ENCODE measurements around the gene COQ10A. TPM values are rescaled to one million over a fixed set of nuclear protein-coding genes. Genes with fewer than 3 reads are reported as not detected.

Gene COQ10A
- total RNA-seq, 1 experiment from 2014 or later: 26.1 TPM

GRCh38 chr12:56280849-56281248 lies 14.1 kb downstream of the COQ10A start:
- H3T11ph ChIP-seq (ENCODE audit: low read length): no peak overlapping the region
- no peak overlapping the region for H3K9ac ChIP-seq (ENCODE audit: extremely low read depth, insufficient read length, low read length)
- no peak overlapping the region for H2BK5ac ChIP-seq (ENCODE audit: insufficient read length, low read length)
- H3K27ac ChIP-seq (ENCODE audit: insufficient read length, low read depth, low read length): no peak overlapping the region
- H3K9me3 Mint-ChIP-seq: no peaks in the 10 kb centered on the region
- no peak overlapping the region for H3K4ac ChIP-seq (ENCODE audit: low read depth, low read length)
- no peaks in the 10 kb centered on the region for H3K79me2 ChIP-seq (ENCODE audit: insufficient read depth, low read length)
- no peak overlapping the region for H4K8ac ChIP-seq (replicated peaks; ENCODE audit: insufficient read length, low read depth, low read length)
- no peak overlapping the region; a peak in 1 of 7 replicates for H3K27ac Mint-ChIP-seq
- H3K36me3 Mint-ChIP-seq (ENCODE audit: insufficient read depth in 1 of 3, low read depth in 3 of 3): peaks cover 31 to 79% (median 52%) of the 10 kb centered on the region in 3 experiments
- no peak for TF ChIP-seq CTCF (conservative IDR thresholded peaks at IDR 0.05)
- no peaks in the 10 kb centered on the region for H3K23me2 ChIP-seq (ENCODE audit: insufficient read length, low read depth, low read length, poor library complexity, severe bottlenecking)
- H3K4me1 ChIP-seq (ENCODE audit: insufficient read depth, low read length): no peaks in the 10 kb centered on the region
- no peaks in the 10 kb centered on the region for H4K20me1 ChIP-seq (ENCODE audit: control insufficient read depth, insufficient read depth, insufficient read length)
- H4K5ac ChIP-seq (ENCODE audit: insufficient read length, low read depth, low read length): no peak overlapping the region
- H2BK120ac ChIP-seq (ENCODE audit: low read depth, low read length, poor library complexity, severe bottlenecking): no peak overlapping the region
- DNase-seq: no peak
- H3K56ac ChIP-seq (ENCODE audit: insufficient read length, low read depth, low read length): no peak overlapping the region
- H3K27me3 Mint-ChIP-seq (ENCODE audit: low read depth): no peaks in the 10 kb centered on the region
- H4K91ac ChIP-seq (ENCODE audit: insufficient read length, low read depth, low read length): no peak overlapping the region
- no peak overlapping the region for H2BK15ac ChIP-seq (ENCODE audit: low read depth, low read length)
- H3K4me1 Mint-ChIP-seq: no peaks in the 10 kb centered on the region
- H3K27me3 ChIP-seq (ENCODE audit: insufficient read depth, low read length): no peaks in the 10 kb centered on the region
- H3K4me3 Mint-ChIP-seq: no peak overlapping the region
- no peak overlapping the region for H3K23ac ChIP-seq (ENCODE audit: insufficient read length, low read depth, low read length)
- no peak overlapping the region for H2BK12ac ChIP-seq (ENCODE audit: insufficient read length, low read depth, low read length)
- no peak overlapping the region for H3K4me2 ChIP-seq (ENCODE audit: insufficient read depth, insufficient read length, low read length)
- no peak overlapping the region for H3K18ac ChIP-seq (ENCODE audit: insufficient read length, low read depth, low read length)
- H3K14ac ChIP-seq (ENCODE audit: insufficient read depth, low read length): no peak overlapping the region
- no peaks in the 10 kb centered on the region for H3K79me1 ChIP-seq (ENCODE audit: insufficient read depth, low read depth, low read length, poor library complexity, severe bottlenecking)
- H3K9me3 ChIP-seq (ENCODE audit: control insufficient read depth, low read depth, low read length): no peaks in the 10 kb centered on the region
- no peak overlapping the region for H2AFZ ChIP-seq (ENCODE audit: low read length)
- no peak overlapping the region for H2AK5ac ChIP-seq (ENCODE audit: insufficient read length, low read length)
- H2BK20ac ChIP-seq (ENCODE audit: low read depth, low read length, poor library complexity, severe bottlenecking): no peak overlapping the region
